Neural cell (in vitro differentiated cells): ENCODE results near the gene FAM83G. TPM values are rescaled to one million over a fixed set of nuclear protein-coding genes. Genes with fewer than 3 reads are reported as not detected.

Source experiments
- H2AFZ ChIP-seq: fragments of 200-600, 300-800 bp; sonication (generic), shearing (Covaris generic); 2 replicates; pipeline ENCODE4 v1.6.0; 2014; ENCODE audit warnings: low read depth, mild to moderate bottlenecking, antibody characterized with exemption, low read length, moderate library complexity
- H3F3A ChIP-seq: fragments of 200-600 bp; shearing (Covaris generic); 2 replicates; pipeline ENCODE4 v1.6.1; 2016; ENCODE audit warnings: mild to moderate bottlenecking, moderate library complexity, mixed read lengths, antibody characterized with exemption, low read length; ENCODE audit not compliant: insufficient read depth, poor library complexity, severe bottlenecking
- H3K27ac ChIP-seq: fragments of 200-600, 300-800 bp; sonication (generic), shearing (Covaris generic); 2 replicates; pipeline ENCODE4 v1.5.1; 2014; ENCODE audit warnings: mild to moderate bottlenecking, low read length, moderate library complexity
- H3K27me3 ChIP-seq: fragments of 300-800, 200-600 bp; sonication (generic), shearing (Covaris generic); 2 replicates; pipeline ENCODE4 v1.6.0; 2014; ENCODE audit warnings: mild to moderate bottlenecking, low read depth, low read length, moderate library complexity; ENCODE audit not compliant: insufficient read depth
- H3K36me3 ChIP-seq: fragments of 300-800, 200-600 bp; sonication (generic), shearing (Covaris generic); 2 replicates; pipeline ENCODE4 v1.5.1; 2014; ENCODE audit warnings: mild to moderate bottlenecking, antibody characterized with exemption, low read length, moderate library complexity; ENCODE audit not compliant: insufficient read depth
- H3K4me2 ChIP-seq: fragments of 300-800, 200-600 bp; sonication (generic), shearing (Covaris generic); 2 replicates; pipeline ENCODE4 v1.6.0; 2014; ENCODE audit warnings: mild to moderate bottlenecking, low read length
- H3K4me3 ChIP-seq: fragments of 300-800, 200-600 bp; sonication (generic), shearing (Covaris generic); 2 replicates; pipeline ENCODE4 v1.5.1; 2014; ENCODE audit warnings: mild to moderate bottlenecking, low read length, moderate library complexity
- H3K79me2 ChIP-seq: fragments of 200-600 bp; shearing (Covaris generic); replicated peaks from 2 replicates; pipeline ENCODE4 v1.6.0; 2014; ENCODE audit warnings: mild to moderate bottlenecking, low read length, moderate library complexity; ENCODE audit not compliant: insufficient read depth
- H3K9ac ChIP-seq: fragments of 300-800, 200-600 bp; sonication (generic), shearing (Covaris generic); 2 replicates; pipeline ENCODE4 v1.6.1; 2016; ENCODE audit warnings: mild to moderate bottlenecking, low read length, mixed read lengths
- H3K9me2 ChIP-seq: fragments of 200-600 bp; shearing (Covaris generic); 2 replicates; pipeline ENCODE4 v1.6.1; 2016; ENCODE audit warnings: mild to moderate bottlenecking, low read length, mixed read lengths; ENCODE audit not compliant: insufficient read depth
- H3K9me3 ChIP-seq: fragments of 200-600, 300-800 bp; sonication (generic), shearing (Covaris generic); 2 replicates; pipeline ENCODE4 v1.6.1; 2016; ENCODE audit warnings: mild to moderate bottlenecking, mixed run types, low read length, moderate library complexity, mixed read lengths
- H4K20me1 ChIP-seq: fragments of 200-600 bp; shearing (Covaris generic); 2 replicates; pipeline ENCODE4 v1.6.1; 2016; ENCODE audit warnings: mild to moderate bottlenecking, mixed run types; ENCODE audit not compliant: insufficient read depth
- EP300 ChIP-seq: fragments of 450-650 bp; conservative IDR thresholded peaks from 2 replicates; pipeline ENCODE4 v1.6.1; 2014; ENCODE audit warnings: antibody characterized with exemption, mild to moderate bottlenecking, moderate library complexity; ENCODE audit not compliant: poor library complexity, severe bottlenecking
- EZH2 ChIP-seq: fragments of 200-600, 300-800 bp; shearing (Covaris generic), sonication (generic); IDR thresholded peaks from 2 replicates; pipeline ENCODE4 v1.6.1; 2014; ENCODE audit warnings: antibody characterized with exemption, low read length, borderline replicate concordance, mild to moderate bottlenecking; ENCODE audit not compliant: insufficient read depth, poor library complexity, severe bottlenecking
- MXI1 ChIP-seq: fragments of 450-650 bp; conservative IDR thresholded peaks from 2 replicates; pipeline ENCODE4 v1.6.1; 2014; ENCODE audit warnings: antibody characterized with exemption, mild to moderate bottlenecking; ENCODE audit not compliant: poor library complexity, severe bottlenecking
- POLR2AphosphoS5 ChIP-seq: IDR thresholded peaks from 2 replicates; pipeline ENCODE4 v1.6.1; 2012
- RAD21 ChIP-seq: fragments of 450-650 bp; conservative IDR thresholded peaks from 2 replicates; pipeline ENCODE4 v1.6.1; 2014; ENCODE audit warnings: antibody characterized with exemption, mild to moderate bottlenecking, moderate library complexity
- SMC3 ChIP-seq: fragments of 450-650 bp; conservative IDR thresholded peaks from 2 replicates; pipeline ENCODE4 v1.6.1; 2014; ENCODE audit warnings: antibody characterized with exemption, mild to moderate bottlenecking, moderate library complexity; ENCODE audit not compliant: poor library complexity
- TAF1 ChIP-seq: IDR thresholded peaks from 2 replicates; pipeline ENCODE4 v1.6.1; 2012; ENCODE audit warnings: low read depth
- polyA plus RNA-seq: library from polyadenylated mRNA; depleted of rRNA; stranded (reverse); fragments of >200 nt; gene quantifications from 2 replicates; pipeline ENCODE4 v1.2.3, GENCODE V29; 2014
- TF ChIP-seq, protein P1 (sequence below): fragments of 450-650 bp; IDR thresholded peaks from 2 replicates; pipeline ENCODE4 v1.5.1; 2014; ENCODE audit warnings: antibody characterized with exemption, mild to moderate bottlenecking, moderate library complexity; ENCODE audit not compliant: poor library complexity, severe bottlenecking
- TF ChIP-seq, protein P2 (sequence below): IDR thresholded peaks from 2 replicates; pipeline ENCODE4 v1.6.1; 2012; ENCODE audit warnings: borderline replicate concordance

Gene FAM83G
- polyA plus RNA-seq, 1 donor from 2014 or later: not detected

DNA sequence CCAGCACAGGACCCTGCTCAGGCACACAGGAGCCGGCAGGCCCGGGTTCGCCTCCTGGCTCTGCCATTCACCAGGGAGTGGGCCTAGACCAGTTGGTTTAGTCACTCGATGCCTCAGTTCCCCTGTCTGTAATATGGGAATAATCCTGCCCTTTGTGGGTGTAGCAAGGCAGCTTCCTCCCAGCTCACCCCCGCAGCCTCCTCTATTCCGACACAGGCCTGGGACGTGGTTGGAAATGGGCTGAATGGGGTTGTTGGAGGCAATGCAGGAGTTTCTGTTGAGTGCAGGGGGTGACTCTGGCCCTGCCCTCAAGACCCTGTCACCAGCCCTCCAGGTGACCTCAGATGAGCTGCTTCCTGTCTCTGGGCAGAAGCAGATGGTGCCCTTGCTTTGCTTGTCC is 32.8 kb downstream of the FAM83G start:
- Histone ChIP-seq H3K4me3 (no peak overlapping the region), H3K9me2 (no peaks in the 10 kb centered on the region), H3K36me3 (no peaks in the 10 kb centered on the region), H3F3A (no peaks in the 10 kb centered on the region), H3K9ac (no peak overlapping the region), H3K4me2 (no peak overlapping the region), H3K27me3 (no peaks in the 10 kb centered on the region), H3K27ac (no peak overlapping the region), H3K79me2 (no peaks in the 10 kb centered on the region), H3K9me3 (no peaks in the 10 kb centered on the region), H2AFZ (no peak overlapping the region), H4K20me1 (no peaks in the 10 kb centered on the region)
- TF ChIP-seq SMC3 (no peak), MXI1 (no peak), POLR2AphosphoS5 (no peak), EP300 (no peak), TAF1 (no peak), RAD21 (no peak), EZH2 (no peak)
- TF ChIP-seq, protein P1, sequence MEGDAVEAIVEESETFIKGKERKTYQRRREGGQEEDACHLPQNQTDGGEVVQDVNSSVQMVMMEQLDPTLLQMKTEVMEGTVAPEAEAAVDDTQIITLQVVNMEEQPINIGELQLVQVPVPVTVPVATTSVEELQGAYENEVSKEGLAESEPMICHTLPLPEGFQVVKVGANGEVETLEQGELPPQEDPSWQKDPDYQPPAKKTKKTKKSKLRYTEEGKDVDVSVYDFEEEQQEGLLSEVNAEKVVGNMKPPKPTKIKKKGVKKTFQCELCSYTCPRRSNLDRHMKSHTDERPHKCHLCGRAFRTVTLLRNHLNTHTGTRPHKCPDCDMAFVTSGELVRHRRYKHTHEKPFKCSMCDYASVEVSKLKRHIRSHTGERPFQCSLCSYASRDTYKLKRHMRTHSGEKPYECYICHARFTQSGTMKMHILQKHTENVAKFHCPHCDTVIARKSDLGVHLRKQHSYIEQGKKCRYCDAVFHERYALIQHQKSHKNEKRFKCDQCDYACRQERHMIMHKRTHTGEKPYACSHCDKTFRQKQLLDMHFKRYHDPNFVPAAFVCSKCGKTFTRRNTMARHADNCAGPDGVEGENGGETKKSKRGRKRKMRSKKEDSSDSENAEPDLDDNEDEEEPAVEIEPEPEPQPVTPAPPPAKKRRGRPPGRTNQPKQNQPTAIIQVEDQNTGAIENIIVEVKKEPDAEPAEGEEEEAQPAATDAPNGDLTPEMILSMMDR: no peak
- TF ChIP-seq, protein P2, sequence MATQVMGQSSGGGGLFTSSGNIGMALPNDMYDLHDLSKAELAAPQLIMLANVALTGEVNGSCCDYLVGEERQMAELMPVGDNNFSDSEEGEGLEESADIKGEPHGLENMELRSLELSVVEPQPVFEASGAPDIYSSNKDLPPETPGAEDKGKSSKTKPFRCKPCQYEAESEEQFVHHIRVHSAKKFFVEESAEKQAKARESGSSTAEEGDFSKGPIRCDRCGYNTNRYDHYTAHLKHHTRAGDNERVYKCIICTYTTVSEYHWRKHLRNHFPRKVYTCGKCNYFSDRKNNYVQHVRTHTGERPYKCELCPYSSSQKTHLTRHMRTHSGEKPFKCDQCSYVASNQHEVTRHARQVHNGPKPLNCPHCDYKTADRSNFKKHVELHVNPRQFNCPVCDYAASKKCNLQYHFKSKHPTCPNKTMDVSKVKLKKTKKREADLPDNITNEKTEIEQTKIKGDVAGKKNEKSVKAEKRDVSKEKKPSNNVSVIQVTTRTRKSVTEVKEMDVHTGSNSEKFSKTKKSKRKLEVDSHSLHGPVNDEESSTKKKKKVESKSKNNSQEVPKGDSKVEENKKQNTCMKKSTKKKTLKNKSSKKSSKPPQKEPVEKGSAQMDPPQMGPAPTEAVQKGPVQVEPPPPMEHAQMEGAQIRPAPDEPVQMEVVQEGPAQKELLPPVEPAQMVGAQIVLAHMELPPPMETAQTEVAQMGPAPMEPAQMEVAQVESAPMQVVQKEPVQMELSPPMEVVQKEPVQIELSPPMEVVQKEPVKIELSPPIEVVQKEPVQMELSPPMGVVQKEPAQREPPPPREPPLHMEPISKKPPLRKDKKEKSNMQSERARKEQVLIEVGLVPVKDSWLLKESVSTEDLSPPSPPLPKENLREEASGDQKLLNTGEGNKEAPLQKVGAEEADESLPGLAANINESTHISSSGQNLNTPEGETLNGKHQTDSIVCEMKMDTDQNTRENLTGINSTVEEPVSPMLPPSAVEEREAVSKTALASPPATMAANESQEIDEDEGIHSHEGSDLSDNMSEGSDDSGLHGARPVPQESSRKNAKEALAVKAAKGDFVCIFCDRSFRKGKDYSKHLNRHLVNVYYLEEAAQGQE: no peak

- Histone ChIP-seq H3K36me3 (no peaks in the 10 kb centered on the region), H3K9ac (no peak overlapping the region), H3K9me3 (no peaks in the 10 kb centered on the region), H3F3A (no peaks in the 10 kb centered on the region), H3K27me3 (no peaks in the 10 kb centered on the region), H3K9me2 (no peaks in the 10 kb centered on the region), H2AFZ (no peak overlapping the region), H3K27ac (no peak overlapping the region), H3K4me2 (no peak overlapping the region), H3K79me2 (no peaks in the 10 kb centered on the region), H4K20me1 (no peaks in the 10 kb centered on the region), H3K4me3 (no peak overlapping the region)
- TF ChIP-seq POLR2AphosphoS5 (no peak), RAD21 (no peak)
- TF ChIP-seq, protein P2: no peak
- TF ChIP-seq, protein P1: no peak
These were observed 33.7 kb downstream of the FAM83G start for GRCh38 chr17:18970582-18971480.
